ENCODE data around the gene FGG. TPM values are rescaled to one million over a fixed set of nuclear protein-coding genes. Genes with fewer than 3 reads are reported as not detected.

Gene FGG
- polyA plus RNA-seq, 3 donors = not detected

DNA sequence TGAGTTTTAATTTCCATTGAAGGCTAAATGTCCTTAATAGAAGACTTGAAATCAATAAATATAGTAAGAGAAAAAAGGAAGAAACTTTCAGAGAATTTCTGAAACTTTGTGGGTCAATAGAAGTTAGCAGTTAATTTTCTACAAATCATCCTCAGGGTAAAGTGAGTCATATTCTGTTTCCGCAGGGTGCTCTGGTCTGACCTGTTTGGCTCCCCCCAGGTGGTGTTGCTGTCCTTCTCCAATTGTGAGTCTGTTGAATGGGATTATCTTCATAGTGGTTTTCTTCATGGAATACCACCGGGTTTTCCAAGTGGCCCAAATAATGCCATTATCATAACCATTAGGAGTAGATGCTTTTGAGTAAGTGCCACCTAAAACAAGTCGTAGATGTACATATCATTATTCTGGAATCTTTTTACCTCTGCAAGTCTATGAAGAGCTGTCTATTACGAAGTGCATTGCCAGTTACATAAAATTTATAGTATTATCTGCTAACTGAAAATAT lies 7.7 kb downstream of the FGG start:
- Mint-ChIP-seq H3K27ac (no peak overlapping the region), H3K36me3 (no peaks in the 10 kb centered on the region), H3K4me1 (no peaks in the 10 kb centered on the region), H3K27me3 (ENCODE audit: low read depth in 3 of 3) (peaks cover 0 to 4% (median 2%) of the 10 kb centered on the region in 3 donors), H3K9me3 (peaks cover 0 to 2% (median 0%) of the 10 kb centered on the region in 7 donors), H3K4me3 (no peak overlapping the region)
- H3K4me3 ChIP-seq (replicated peaks in 1 of 3; ENCODE audit: low read depth in 2 of 3, low read length in 3 of 3) = no peak overlapping the region
- no peaks in the 10 kb centered on the region for H3K9me3 ChIP-seq (replicated peaks in 1 of 2; ENCODE audit: control insufficient read depth in 1 of 2, insufficient read depth in 1 of 2, low read length in 2 of 2)
- H3K36me3 ChIP-seq (replicated peaks in 1 of 2; ENCODE audit: control insufficient read depth in 1 of 2, insufficient read depth in 2 of 2, low read length in 2 of 2) = no peaks in the 10 kb centered on the region
- no peak for DNase-seq
- H3K4me2 ChIP-seq (replicated peaks; ENCODE audit: extremely low read depth, low read length, poor library complexity, severe bottlenecking) = no peak overlapping the region
- no peaks in the 10 kb centered on the region for H3K4me1 ChIP-seq (ENCODE audit: control insufficient read depth in 1 of 2, insufficient read depth in 2 of 2, low read length in 2 of 2)
- intact Hi-C loops (cut with micrococcal nuclease) = no loop called here
- TF ChIP-seq, protein P1, sequence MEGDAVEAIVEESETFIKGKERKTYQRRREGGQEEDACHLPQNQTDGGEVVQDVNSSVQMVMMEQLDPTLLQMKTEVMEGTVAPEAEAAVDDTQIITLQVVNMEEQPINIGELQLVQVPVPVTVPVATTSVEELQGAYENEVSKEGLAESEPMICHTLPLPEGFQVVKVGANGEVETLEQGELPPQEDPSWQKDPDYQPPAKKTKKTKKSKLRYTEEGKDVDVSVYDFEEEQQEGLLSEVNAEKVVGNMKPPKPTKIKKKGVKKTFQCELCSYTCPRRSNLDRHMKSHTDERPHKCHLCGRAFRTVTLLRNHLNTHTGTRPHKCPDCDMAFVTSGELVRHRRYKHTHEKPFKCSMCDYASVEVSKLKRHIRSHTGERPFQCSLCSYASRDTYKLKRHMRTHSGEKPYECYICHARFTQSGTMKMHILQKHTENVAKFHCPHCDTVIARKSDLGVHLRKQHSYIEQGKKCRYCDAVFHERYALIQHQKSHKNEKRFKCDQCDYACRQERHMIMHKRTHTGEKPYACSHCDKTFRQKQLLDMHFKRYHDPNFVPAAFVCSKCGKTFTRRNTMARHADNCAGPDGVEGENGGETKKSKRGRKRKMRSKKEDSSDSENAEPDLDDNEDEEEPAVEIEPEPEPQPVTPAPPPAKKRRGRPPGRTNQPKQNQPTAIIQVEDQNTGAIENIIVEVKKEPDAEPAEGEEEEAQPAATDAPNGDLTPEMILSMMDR (IDR thresholded peaks at IDR 0.05) = no peak
- H2AFZ ChIP-seq (ENCODE audit: insufficient read depth, low read depth, low read length, poor library complexity, severe bottlenecking) = no peak overlapping the region
- H3K9ac ChIP-seq (ENCODE audit: insufficient read depth, low read length, poor library complexity, severe bottlenecking) = no peak overlapping the region
- no peaks in the 10 kb centered on the region for H4K20me1 ChIP-seq (ENCODE audit: insufficient read depth, low read length)
- no CpG with 5 or more reads among the region's 4 CpGs for WGBS (ENCODE audit: insufficient coverage)
- no peaks in the 10 kb centered on the region for H3K27me3 ChIP-seq (ENCODE audit: control insufficient read depth in 2 of 2, insufficient read depth in 2 of 2, low read length in 2 of 2)
- no peaks in the 10 kb centered on the region for H3K79me2 ChIP-seq (ENCODE audit: insufficient read depth, low read length)
- no peak overlapping the region for H3K27ac ChIP-seq (ENCODE audit: low read depth in 1 of 2, low read length in 2 of 2)

DNA sequence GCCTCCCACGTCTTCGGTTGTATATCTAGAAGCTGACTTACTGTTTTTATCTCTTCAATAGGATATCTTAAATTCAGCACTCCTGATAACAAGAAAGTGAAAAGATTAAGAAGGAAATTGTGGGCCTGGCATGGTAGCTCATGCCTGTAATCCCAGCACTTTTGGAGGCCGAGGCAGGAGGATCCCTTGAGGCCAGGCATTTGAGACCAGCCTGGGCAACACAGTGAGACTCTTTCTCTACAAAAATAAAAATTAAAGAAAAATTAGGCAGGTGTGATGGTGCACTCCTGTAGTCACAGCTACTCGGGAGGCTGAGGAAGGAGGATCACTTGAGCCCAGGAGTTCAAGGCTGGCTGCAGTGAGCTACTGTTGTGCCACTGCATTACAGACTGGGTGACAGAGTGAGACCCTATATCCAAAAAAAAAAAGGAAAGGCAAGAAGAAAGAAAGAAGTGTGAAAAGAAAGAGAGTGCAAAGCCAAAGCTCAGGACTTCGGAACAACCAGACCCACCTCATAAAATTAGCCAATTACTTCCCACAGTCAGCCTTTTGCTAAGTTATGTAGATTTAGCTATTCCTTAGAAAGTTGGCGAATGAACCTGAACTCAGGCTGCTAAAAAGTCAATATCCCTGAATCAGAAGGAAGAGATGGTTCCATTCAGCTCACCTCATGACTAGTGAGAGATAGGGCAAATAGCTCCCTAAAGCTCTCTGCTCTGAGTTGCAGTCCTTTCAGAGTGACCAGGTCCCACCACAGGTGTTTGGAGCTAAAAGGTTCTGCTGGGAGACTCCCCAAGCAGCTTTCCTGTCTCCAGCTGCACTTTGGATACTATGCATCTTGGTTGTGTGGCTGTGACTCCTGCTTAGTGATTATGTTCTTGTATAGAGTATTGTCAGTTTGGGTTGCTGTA lies 9.2 kb downstream of the FGG start:
- H3K9me3 Mint-ChIP-seq = peaks cover 0 to 2% (median 0%) of the 10 kb centered on the region in 7 donors
- no peak for DNase-seq
- Histone ChIP-seq H3K4me1 (ENCODE audit: control insufficient read depth in 1 of 2, insufficient read depth in 2 of 2, low read length in 2 of 2) (no peaks in the 10 kb centered on the region), H3K9ac (ENCODE audit: insufficient read depth, low read length, poor library complexity, severe bottlenecking) (no peak overlapping the region), H3K9me3 (replicated peaks in 1 of 2; ENCODE audit: control insufficient read depth in 1 of 2, insufficient read depth in 1 of 2, low read length in 2 of 2) (no peaks in the 10 kb centered on the region), H3K36me3 (replicated peaks in 1 of 2; ENCODE audit: control insufficient read depth in 1 of 2, insufficient read depth in 2 of 2, low read length in 2 of 2) (no peaks in the 10 kb centered on the region), H4K20me1 (ENCODE audit: insufficient read depth, low read length) (no peaks in the 10 kb centered on the region), H3K27ac (ENCODE audit: low read depth in 1 of 2, low read length in 2 of 2) (no peak overlapping the region), H3K79me2 (ENCODE audit: insufficient read depth, low read length) (no peaks in the 10 kb centered on the region), H3K4me2 (replicated peaks; ENCODE audit: extremely low read depth, low read length, poor library complexity, severe bottlenecking) (no peak overlapping the region), H2AFZ (ENCODE audit: insufficient read depth, low read depth, low read length, poor library complexity, severe bottlenecking) (no peak overlapping the region), H3K4me3 (replicated peaks in 1 of 3; ENCODE audit: low read depth in 2 of 3, low read length in 3 of 3) (no peak overlapping the region), H3K27me3 (ENCODE audit: control insufficient read depth in 2 of 2, insufficient read depth in 2 of 2, low read length in 2 of 2) (no peaks in the 10 kb centered on the region)
- H3K27ac Mint-ChIP-seq = no peak overlapping the region
- H3K27me3 Mint-ChIP-seq (ENCODE audit: low read depth in 3 of 3) = peaks cover 0 to 4% (median 3%) of the 10 kb centered on the region in 3 donors
- intact Hi-C loops (cut with micrococcal nuclease) = no loop called here
- 100% methylated on average over 2 of the region's 6 CpGs for WGBS (ENCODE audit: insufficient coverage)
- no peak overlapping the region for H3K4me3 Mint-ChIP-seq
- no peaks in the 10 kb centered on the region for H3K4me1 Mint-ChIP-seq
- no peaks in the 10 kb centered on the region for H3K36me3 Mint-ChIP-seq
- TF ChIP-seq, protein P1 (IDR thresholded peaks at IDR 0.05) = no peak
